Astrocyte (in vitro differentiated cells and primary cell): ENCODE measurements around the gene MXRA8.

Experiments used
- EZH2 ChIP-seq: IDR thresholded peaks from 2 replicates; pipeline ENCODE4 v1.6.1; 2012; ENCODE audit warnings: mild to moderate bottlenecking, low read length, inconsistent platforms; ENCODE audit not compliant: insufficient read depth
- TF ChIP-seq, protein P1 (sequence below): IDR thresholded peaks from 2 replicates; pipeline ENCODE4 v1.5.1; 2011; ENCODE audit warnings: low read depth, mild to moderate bottlenecking, inconsistent platforms, low read length, moderate library complexity; ENCODE audit not compliant: insufficient read depth

DNA sequence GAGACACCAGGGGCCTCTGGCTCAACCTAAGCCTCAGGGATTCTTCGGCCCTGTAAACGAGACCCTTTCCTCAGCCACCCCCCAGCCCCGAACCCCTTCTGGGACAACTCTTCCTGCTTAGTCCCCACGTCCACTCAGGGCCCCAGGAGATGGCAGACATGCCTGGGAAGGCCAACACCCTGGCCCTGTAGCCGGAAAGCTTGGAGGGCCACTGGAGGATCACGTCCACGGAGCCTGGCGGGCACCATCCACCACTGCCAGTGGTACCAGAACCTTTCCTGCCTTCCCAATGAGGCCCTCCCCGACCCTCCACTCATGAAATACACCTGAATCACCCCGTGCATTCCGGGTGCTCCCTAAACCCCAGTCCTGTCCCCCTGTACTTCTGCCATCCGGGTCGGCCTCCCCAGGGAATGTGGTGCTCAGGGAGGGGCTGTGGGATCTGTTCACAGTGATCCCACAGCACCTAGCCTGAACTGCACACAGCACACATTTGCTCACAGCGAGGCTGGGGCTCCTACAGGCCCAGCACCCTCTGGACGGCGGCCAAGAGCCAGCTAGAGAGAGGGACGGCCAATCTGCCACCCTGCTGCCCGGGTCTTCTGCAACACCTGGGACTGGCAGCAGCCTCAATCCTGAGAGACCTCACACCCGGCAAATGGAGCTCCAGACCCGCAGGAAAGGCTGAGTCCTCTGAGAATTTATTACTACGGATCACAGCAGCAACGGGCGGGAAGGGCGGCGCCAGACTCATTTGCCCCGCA lies 14.9 kb upstream of the MXRA8 start:
- TF ChIP-seq, protein P1, sequence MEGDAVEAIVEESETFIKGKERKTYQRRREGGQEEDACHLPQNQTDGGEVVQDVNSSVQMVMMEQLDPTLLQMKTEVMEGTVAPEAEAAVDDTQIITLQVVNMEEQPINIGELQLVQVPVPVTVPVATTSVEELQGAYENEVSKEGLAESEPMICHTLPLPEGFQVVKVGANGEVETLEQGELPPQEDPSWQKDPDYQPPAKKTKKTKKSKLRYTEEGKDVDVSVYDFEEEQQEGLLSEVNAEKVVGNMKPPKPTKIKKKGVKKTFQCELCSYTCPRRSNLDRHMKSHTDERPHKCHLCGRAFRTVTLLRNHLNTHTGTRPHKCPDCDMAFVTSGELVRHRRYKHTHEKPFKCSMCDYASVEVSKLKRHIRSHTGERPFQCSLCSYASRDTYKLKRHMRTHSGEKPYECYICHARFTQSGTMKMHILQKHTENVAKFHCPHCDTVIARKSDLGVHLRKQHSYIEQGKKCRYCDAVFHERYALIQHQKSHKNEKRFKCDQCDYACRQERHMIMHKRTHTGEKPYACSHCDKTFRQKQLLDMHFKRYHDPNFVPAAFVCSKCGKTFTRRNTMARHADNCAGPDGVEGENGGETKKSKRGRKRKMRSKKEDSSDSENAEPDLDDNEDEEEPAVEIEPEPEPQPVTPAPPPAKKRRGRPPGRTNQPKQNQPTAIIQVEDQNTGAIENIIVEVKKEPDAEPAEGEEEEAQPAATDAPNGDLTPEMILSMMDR = no peak
- TF ChIP-seq EZH2 = no peak
